Suppressor macrophage (primary cell): ENCODE measurements around the gene SLC27A6.

Source experiments
- DNase-seq, 4 experiments: peaks; one replicate each; pipeline ENCODE4 v3.0.0-alpha.2; 2020 to 2022

The SLC27A6 gene

GRCh38 chr5:129067745-129068144 lies 102.5 kb downstream of the SLC27A6 start:
- DNase-seq: no peak

- no peak for DNase-seq
Observed at GRCh38 chr5:129069292-129069691, 104.0 kb downstream of the SLC27A6 start.

GRCh38 chr5:129073111-129073510 lies 107.8 kb downstream of the SLC27A6 start:
- no peak for DNase-seq

- DNase-seq: no peak
Observed at GRCh38 chr5:129074903-129075302, 109.6 kb downstream of the SLC27A6 start.

- no peak for DNase-seq
Observed at GRCh38 chr5:129077433-129078075, 112.3 kb downstream of the SLC27A6 start.

GRCh38 chr5:129078247-129078646 lies 113.0 kb downstream of the SLC27A6 start:
- DNase-seq: no peak

GRCh38 chr5:129078660-129079059 lies 113.4 kb downstream of the SLC27A6 start:
- no peak for DNase-seq

GRCh38 chr5:129079496-129079895 lies 114.2 kb downstream of the SLC27A6 start:
- DNase-seq: no peak

GRCh38 chr5:129080766-129081165 lies 115.5 kb downstream of the SLC27A6 start:
- DNase-seq: no peak

- DNase-seq: no peak
Observed at GRCh38 chr5:129082225-129083136, 117.2 kb downstream of the SLC27A6 start.
